ENCODE results near the gene SRP19. TPM values are rescaled to one million over a fixed set of nuclear protein-coding genes. Genes with fewer than 3 reads are reported as not detected.

The SRP19 gene
- total and polyA plus RNA-seq, 10 of the 15 experiments (the other 5 are each of a cell fraction or from before 2014, with no cell fraction given): 43.4 to 379 (median 156) TPM

- Histone ChIP-seq H4K20me1 (ENCODE audit: control insufficient read depth, insufficient read depth) (no peaks in the 10 kb centered on the region), H3K9ac (ENCODE audit: control insufficient read depth, insufficient read depth, low read length) (no peak overlapping the region), H3K9me3 (replicated peaks; ENCODE audit: control insufficient read depth, insufficient read depth, low read length) (no peaks in the 10 kb centered on the region), H3K36me3 (ENCODE audit: control insufficient read depth in 2 of 2, insufficient read depth in 2 of 2, low read length in 1 of 2) (peaks cover 0 to 8% of the 10 kb centered on the region in 2 experiments; a peak in 2 of 4 replicates), H3K27ac (ENCODE audit: control insufficient read depth, insufficient read depth) (no peak overlapping the region), H3K4me1 (ENCODE audit: control insufficient read depth, insufficient read depth, low read length) (no peaks in the 10 kb centered on the region), H3K27me3 (replicated peaks in 1 of 2; ENCODE audit: control insufficient read depth in 2 of 2, insufficient read depth in 2 of 2, low read length in 1 of 2) (no peaks in the 10 kb centered on the region), H3K4me3 (no peak overlapping the region), H2AFZ (ENCODE audit: control insufficient read depth, low read depth, low read length) (no peak overlapping the region), H3K4me2 (ENCODE audit: control insufficient read depth, insufficient read depth) (no peak overlapping the region), H3K79me2 (ENCODE audit: control insufficient read depth, insufficient read depth, low read length) (no peaks in the 10 kb centered on the region)
- FAIRE-seq (no peak), ATAC-seq (no peak), DNase-seq (ENCODE audit: low read depth, low spot score) (no peak)
- no TSS peak for BruUV-seq (replicated peaks)
- POLR2A ChIA-PET: no interaction called here
- RAD21 ChIA-PET (ENCODE audit: unreplicated experiment): no interaction called here
- in situ Hi-C loops (cut with MboI) (no loop called here), intact Hi-C loops (cut with micrococcal nuclease; ENCODE audit: unreplicated experiment) (no loop called here)
- CTCF ChIA-PET: interaction anchor here (1.2 to 1.7 kb wide), 3 partner anchors 12 to 55 kb away, joined by 3 to 4 read pairs (median 4); no protein-coding TSS in a partner anchor
- SMC1A ChIA-PET (ENCODE audit: uncharacterized antibody, unreplicated experiment): interaction anchor here (0.6 to 1.4 kb wide), 3 partner anchors 9 to 44 kb away, joined by 3 read pairs; no protein-coding TSS in a partner anchor
- 89% methylated on average over 1 of the region's 1 CpG for WGBS (ENCODE audit: insufficient coverage, insufficient replicate concordance, low lambda C conversion rate, missing lambda C conversion rate)
- TF ChIP-seq E2F8 (IDR thresholded peaks at IDR 0.05; ENCODE audit: low read depth, partially characterized antibody) (no peak), ZBTB11 (CRISPR knock-in tag; IDR thresholded peaks at IDR 0.05) (no peak), CBX3 (IDR thresholded peaks at IDR 0.05; ENCODE audit: borderline replicate concordance, low read depth) (no peak), MTA2 (IDR thresholded peaks at IDR 0.05; ENCODE audit: low read depth) (no peak), RELB (IDR thresholded peaks at IDR 0.05; ENCODE audit: low read depth) (no peak), SMARCA5 (IDR thresholded peaks at IDR 0.05) (no peak), LARP7 (IDR thresholded peaks at IDR 0.05) (no peak), ATF7 (IDR thresholded peaks at IDR 0.05; ENCODE audit: low read depth) (no peak), IRF3 (IDR thresholded peaks at IDR 0.05) (no peak), ZZZ3 (IDR thresholded peaks at IDR 0.05; ENCODE audit: control insufficient read depth, insufficient read length, low read depth) (no peak), EP300 (IDR thresholded peaks at IDR 0.05; ENCODE audit: borderline replicate concordance in 1 of 2, control insufficient read depth in 1 of 2, low read depth in 2 of 2, low read length in 2 of 2) (no peak), PBX3 (IDR thresholded peaks at IDR 0.05; ENCODE audit: insufficient replicate concordance, low read depth, low read length) (no peak)
Observed at GRCh38 chr5:112812549-112812948, 48.5 kb upstream of the SRP19 start.

All from GM12878 (cell line).